NCI-H524 treated with DMSO at 0.1 percent for 48 hours (cell line): Measurements from ENCODE around the gene UPK2.
"Not testable (repeated sequence)": the region's sequence is repeated elsewhere in the genome, so short reads cannot be mapped to it uniquely, and the experiment has no call there.

ENCODE experiments used
- DNase-seq: peaks from one replicate; lab custom pipeline; 2025; lab: John Stamatoyannopoulos, UW

UPK2 gene

GRCh38 chr11:118938491-118939403, 17.4 kb upstream of the UPK2 start:
- DNase-seq, result no peak

- no peak for DNase-seq
Measured at GRCh38 chr11:118939404-118939915, 16.6 kb upstream of the UPK2 start.

GRCh38 chr11:118939953-118940598, 16.0 kb upstream of the UPK2 start:
- DNase-seq, result no peak

- DNase-seq, result no peak
Measured at GRCh38 chr11:118947091-118947490, 9.0 kb upstream of the UPK2 start.

- DNase-seq, result no peak
Measured at GRCh38 chr11:118948000-118948399, 8.1 kb upstream of the UPK2 start.

GRCh38 chr11:118953265-118953664, 2.8 kb upstream of the UPK2 start:
- DNase-seq, result peak; percentile 77

GRCh38 chr11:118953976-118954375, 2.1 kb upstream of the UPK2 start:
- peak; percentile 17 for DNase-seq

GRCh38 chr11:118956847-118957469, 860 bp downstream of the UPK2 start:
- DNase-seq, result no peak

GRCh38 chr11:118957549-118957948, 1.5 kb downstream of the UPK2 start:
- no peak for DNase-seq

- DNase-seq, result no peak
Measured at GRCh38 chr11:118957968-118958367, 1.9 kb downstream of the UPK2 start.

GRCh38 chr11:118958577-118958976, 2.5 kb downstream of the UPK2 start:
- no peak for DNase-seq

- no peak for DNase-seq
Measured at GRCh38 chr11:118961189-118961588, 5.1 kb downstream of the UPK2 start.

GRCh38 chr11:118961591-118961990, 5.5 kb downstream of the UPK2 start:
- DNase-seq, result no peak

GRCh38 chr11:118969508-118969907, 13.4 kb downstream of the UPK2 start:
- DNase-seq, result not testable (repeated sequence)

- no peak for DNase-seq
Measured at GRCh38 chr11:118971646-118972045, 15.5 kb downstream of the UPK2 start, which contains the start of gene FOXR1. FOXR1 (plus strand) TSS chr11:118971761; CDS start chr11:118971932, 171 bp downstream.

- DNase-seq, result no peak
Measured at GRCh38 chr11:118973985-118974384, 17.9 kb downstream of the UPK2 start.

GRCh38 chr11:118975771-118976709, 19.9 kb downstream of the UPK2 start:
- peak; percentile 52 for DNase-seq

- DNase-seq, result no peak
Measured at GRCh38 chr11:118979434-118979833, 23.3 kb downstream of the UPK2 start.

GRCh38 chr11:118980191-118980881, 24.2 kb downstream of the UPK2 start:
- DNase-seq, result no peak

GRCh38 chr11:118984337-118984736, 28.2 kb downstream of the UPK2 start:
- DNase-seq, result not testable (repeated sequence)

- DNase-seq, result peak; percentile 70
Measured at GRCh38 chr11:118984825-118985224, 28.7 kb downstream of the UPK2 start.
